Breast epithelium (tissue), 3 donors: ENCODE results near the gene SLC25A38.

Experiments
- POLR2A ChIP-seq: fragments of 450-650 bp; IDR thresholded peaks from one replicate; pipeline ENCODE4 v1.6.1; 2016; ENCODE audit warnings: antibody characterized with exemption, mild to moderate bottlenecking, moderate library complexity
- POLR2AphosphoS5 ChIP-seq, 3 donors: sonication (generic); formaldehyde crosslinking; IDR thresholded peaks; one replicate each; pipeline ENCODE4 v1.6.1; 2017; ENCODE audit warnings: antibody characterized with exemption in 3 of 3
- TF ChIP-seq, protein P1 (sequence below), 3 donors: fragments of 450-650 bp; IDR thresholded peaks; one replicate each; pipeline ENCODE4 v1.5.1; 2016 to 2017; ENCODE audit warnings: antibody characterized with exemption in 3 of 3, mild to moderate bottlenecking in 3 of 3, moderate library complexity in 3 of 3

DNA sequence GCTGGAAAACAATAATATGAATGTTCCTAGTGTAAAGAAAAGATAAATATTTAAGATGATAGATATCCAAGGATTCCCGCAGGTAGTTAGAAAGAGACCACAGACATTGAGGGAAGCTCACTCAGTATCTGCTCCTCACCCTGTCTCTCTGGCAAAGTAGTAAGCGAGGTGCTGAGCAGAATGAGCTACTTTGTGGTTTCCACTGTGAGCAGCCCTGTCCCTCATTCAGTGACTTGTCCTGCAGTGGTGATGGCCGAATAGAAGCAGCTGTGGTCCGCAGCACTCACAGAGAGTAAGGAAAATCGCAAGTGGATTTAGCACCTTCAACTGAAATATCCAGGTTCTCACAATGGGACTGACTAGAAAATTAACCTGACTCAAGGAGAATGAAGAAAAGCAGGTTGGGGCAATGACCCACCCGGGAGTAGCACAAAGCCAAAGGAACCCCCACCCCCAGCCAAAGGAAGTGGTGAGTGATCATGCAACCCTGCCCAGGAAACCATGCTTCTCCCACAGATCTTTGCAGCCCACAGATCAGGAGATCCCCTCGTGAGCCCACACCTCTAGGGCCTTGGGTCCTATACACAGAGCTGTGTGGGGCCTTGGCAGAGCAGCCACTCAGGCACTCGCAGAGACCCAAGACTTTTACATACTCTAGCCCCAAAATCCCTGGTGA, 21.8 kb upstream of the SLC25A38 start:
- TF ChIP-seq, protein P1, sequence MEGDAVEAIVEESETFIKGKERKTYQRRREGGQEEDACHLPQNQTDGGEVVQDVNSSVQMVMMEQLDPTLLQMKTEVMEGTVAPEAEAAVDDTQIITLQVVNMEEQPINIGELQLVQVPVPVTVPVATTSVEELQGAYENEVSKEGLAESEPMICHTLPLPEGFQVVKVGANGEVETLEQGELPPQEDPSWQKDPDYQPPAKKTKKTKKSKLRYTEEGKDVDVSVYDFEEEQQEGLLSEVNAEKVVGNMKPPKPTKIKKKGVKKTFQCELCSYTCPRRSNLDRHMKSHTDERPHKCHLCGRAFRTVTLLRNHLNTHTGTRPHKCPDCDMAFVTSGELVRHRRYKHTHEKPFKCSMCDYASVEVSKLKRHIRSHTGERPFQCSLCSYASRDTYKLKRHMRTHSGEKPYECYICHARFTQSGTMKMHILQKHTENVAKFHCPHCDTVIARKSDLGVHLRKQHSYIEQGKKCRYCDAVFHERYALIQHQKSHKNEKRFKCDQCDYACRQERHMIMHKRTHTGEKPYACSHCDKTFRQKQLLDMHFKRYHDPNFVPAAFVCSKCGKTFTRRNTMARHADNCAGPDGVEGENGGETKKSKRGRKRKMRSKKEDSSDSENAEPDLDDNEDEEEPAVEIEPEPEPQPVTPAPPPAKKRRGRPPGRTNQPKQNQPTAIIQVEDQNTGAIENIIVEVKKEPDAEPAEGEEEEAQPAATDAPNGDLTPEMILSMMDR (IDR thresholded peaks at IDR 0.05), result no peak
- TF ChIP-seq POLR2AphosphoS5 (IDR thresholded peaks at IDR 0.05) (no peak), POLR2A (no peak)
